HepG2 (cell line): ENCODE measurements around the gene PSD4. TPM values are rescaled to one million over a fixed set of nuclear protein-coding genes. Genes with fewer than 3 reads are reported as not detected.
A peak's percentile ranks its signal among the peaks of the same experiment; 100 is the strongest.

ENCODE experiments used
- ARNT ChIP-seq: fragments of 450-650 bp; IDR thresholded peaks from 2 replicates; pipeline ENCODE4 v1.6.1; 2017
- ARNTL ChIP-seq: sonication (generic); formaldehyde crosslinking; IDR thresholded peaks from 2 replicates; pipeline ENCODE4 v1.4.0; 2020; ENCODE audit warnings: mild to moderate bottlenecking, missing genetic modification reagents
- CEBPG ChIP-seq: IDR thresholded peaks from 2 replicates; pipeline ENCODE4 v1.6.1; 2016
- DZIP1 ChIP-seq: sonication (generic); formaldehyde crosslinking; IDR thresholded peaks from 2 replicates; pipeline ENCODE4 v1.5.0; 2020; ENCODE audit warnings: mild to moderate bottlenecking, missing genetic modification reagents
- HHEX ChIP-seq: IDR thresholded peaks from 2 replicates; pipeline ENCODE4 v1.6.1; 2016; ENCODE audit warnings: control low read depth
- JUN ChIP-seq: sonication (generic); formaldehyde crosslinking; IDR thresholded peaks from 2 replicates; pipeline ENCODE4 v1.4.0; 2020; ENCODE audit warnings: mild to moderate bottlenecking, missing genetic modification reagents
- MAZ ChIP-seq, 2 experiments: sonication (generic) in 1 of 2; formaldehyde crosslinking in 1 of 2; IDR thresholded peaks; 2 replicates each; pipeline versions ENCODE4 v1.5.0 to v1.6.1; 2012 to 2020; ENCODE audit warnings: low read depth in 2 of 2, mild to moderate bottlenecking in 2 of 2, borderline replicate concordance in 1 of 2, improper control_type of control experiment in 1 of 2, low read length in 1 of 2, missing genetic modification reagents in 1 of 2, moderate library complexity in 1 of 2
- MIXL1 ChIP-seq: IDR thresholded peaks from 2 replicates; pipeline ENCODE4 v1.6.1; 2016
- NR2F6 ChIP-seq, 2 experiments: IDR thresholded peaks; 2 replicates each; pipeline ENCODE4 v1.6.1; 2016; ENCODE audit warnings: antibody characterized with exemption in 1 of 2, mild to moderate bottlenecking in 1 of 2
- PHF5A ChIP-seq: IDR thresholded peaks from one replicate; pipeline ENCODE4 v1.6.1; 2018; ENCODE audit warnings: low read depth, missing genetic modification reagents; ENCODE audit not compliant: unreplicated experiment
- POGZ ChIP-seq: sonication (generic); formaldehyde crosslinking; IDR thresholded peaks from 2 replicates; pipeline ENCODE4 v1.4.0; 2020; ENCODE audit warnings: mild to moderate bottlenecking, missing genetic modification reagents
- RORA ChIP-seq: sonication (generic); formaldehyde crosslinking; IDR thresholded peaks from 2 replicates; pipeline ENCODE4 v1.5.0; 2020; ENCODE audit warnings: mild to moderate bottlenecking, missing genetic modification reagents, moderate library complexity
- SATB2 ChIP-seq: sonication (generic); formaldehyde crosslinking; IDR thresholded peaks from 2 replicates; pipeline ENCODE4 v1.5.0; 2020; ENCODE audit warnings: missing genetic modification reagents
- ZBTB14 ChIP-seq: sonication (generic); formaldehyde crosslinking; IDR thresholded peaks from 2 replicates; pipeline ENCODE4 v1.4.0; 2020; ENCODE audit warnings: missing genetic modification reagents
- ZBTB37 ChIP-seq: sonication (generic); formaldehyde crosslinking; IDR thresholded peaks from 2 replicates; pipeline ENCODE4 v1.4.0; 2020; ENCODE audit warnings: mild to moderate bottlenecking, missing genetic modification reagents
- ZNF143 ChIP-seq: sonication (generic); formaldehyde crosslinking; IDR thresholded peaks from 2 replicates; pipeline ENCODE4 v1.4.0; 2020; ENCODE audit warnings: missing genetic modification reagents
- ZNF281 ChIP-seq: sonication (generic); formaldehyde crosslinking; IDR thresholded peaks from 2 replicates; pipeline ENCODE4 v1.4.0; 2020; ENCODE audit warnings: missing genetic modification reagents, borderline replicate concordance
- ZNF569 ChIP-seq: sonication (generic); formaldehyde crosslinking; IDR thresholded peaks from 2 replicates; pipeline ENCODE4 v1.5.0; 2020; ENCODE audit warnings: mild to moderate bottlenecking, missing genetic modification reagents, moderate library complexity, borderline replicate concordance
- ZNF639 ChIP-seq: conservative IDR thresholded peaks from 2 replicates; pipeline ENCODE4 v1.6.1; 2018; ENCODE audit warnings: missing genetic modification reagents
- ZSCAN29 ChIP-seq: sonication (generic); formaldehyde crosslinking; conservative IDR thresholded peaks from 2 replicates; pipeline ENCODE4 v1.4.0; 2020; ENCODE audit warnings: mild to moderate bottlenecking, missing genetic modification reagents
- polyA plus RNA-seq, 8 experiments: library from polyadenylated mRNA; depleted of rRNA in 3 of 8; stranded (reverse) in 7 of 8; unstranded in 1 of 8; fragments of >200 nt; fragmentation: Illumina TruSeq in 4 of 8; extraction: Trizol in 4 of 8; gene quantifications; 2 replicates each; pipeline versions ENCODE4 v1.2.1 to v1.2.3, GENCODE V29; 2011 to 2016; ENCODE audit warnings: low read depth in 4 of 8, missing spikeins in 1 of 8, mixed read lengths in 1 of 8; ENCODE audit not compliant: insufficient read depth in 1 of 8
- total RNA-seq, 5 experiments: library from RNA; depleted of rRNA; stranded (reverse); fragments of >200 nt; fragmentation: Illumina TruSeq; extraction: Trizol; gene quantifications; 2 replicates each; pipeline ENCODE4 v1.2.3, GENCODE V29; 2016; ENCODE audit warnings: low read depth in 1 of 5

Gene PSD4
- total and polyA plus RNA-seq, 2 of the 13 experiments (the other 11 are each of a cell fraction or from before 2014, with no cell fraction given), result 5.8 to 9.4 TPM

GRCh38 chr2:113156278-113157117 is 17.3 kb upstream of the PSD4 start (continued):
- TF ChIP-seq CEBPG, result peak; percentile 60
- no peak for TF ChIP-seq ZNF569
- TF ChIP-seq ARNTL, result 0 out of 2 replicates have a peak, but pooled peaks have one; percentile 45
- TF ChIP-seq ZBTB37 (CRISPR knock-in tag), result no peak
- TF ChIP-seq POGZ (CRISPR knock-in tag), result no peak; the same call in 1 of the 2 replicates
- TF ChIP-seq MIXL1, result peak; percentile 55; the same call in 1 of the 2 replicates
- no peak for TF ChIP-seq ZBTB14 (CRISPR knock-in tag)
- TF ChIP-seq ZNF143, result no peak
- TF ChIP-seq JUN (CRISPR knock-in tag), result no peak
- no peak for TF ChIP-seq MAZ (IDR thresholded peaks at IDR 0.05; ENCODE audit: borderline replicate concordance, low read depth, low read length)
- TF ChIP-seq MAZ (CRISPR knock-in tag; IDR thresholded peaks at IDR 0.05; ENCODE audit: low read depth), result peak; percentile 53; the same call in 1 of the 2 replicates
- no peak for TF ChIP-seq ZNF639 (CRISPR knock-in tag)
- TF ChIP-seq ZNF281 (CRISPR knock-in tag), result no peak
- no peak for TF ChIP-seq SATB2 (CRISPR knock-in tag)
- TF ChIP-seq DZIP1, result no peak
- peak; percentile 32 for TF ChIP-seq PHF5A (CRISPR knock-in tag)
- peak; percentile 52; the same call in 1 of the 2 replicates for TF ChIP-seq NR2F6 (IDR thresholded peaks at IDR 0.05)
- TF ChIP-seq NR2F6 (CRISPR knock-in tag; IDR thresholded peaks at IDR 0.05), result peak; percentile 76
- no peak for TF ChIP-seq ZSCAN29
- TF ChIP-seq RORA (CRISPR knock-in tag), result no peak
- TF ChIP-seq HHEX, result peak; percentile 42; the same call in 1 of the 2 replicates
- no peak for TF ChIP-seq ARNT
